ENCODE data around the gene NTPCR. TPM values are rescaled to one million over a fixed set of nuclear protein-coding genes. Genes with fewer than 3 reads are reported as not detected.

Gene NTPCR
- total RNA-seq, 2 donors from 2014 or later: 57.0 to 64.8 TPM

DNA sequence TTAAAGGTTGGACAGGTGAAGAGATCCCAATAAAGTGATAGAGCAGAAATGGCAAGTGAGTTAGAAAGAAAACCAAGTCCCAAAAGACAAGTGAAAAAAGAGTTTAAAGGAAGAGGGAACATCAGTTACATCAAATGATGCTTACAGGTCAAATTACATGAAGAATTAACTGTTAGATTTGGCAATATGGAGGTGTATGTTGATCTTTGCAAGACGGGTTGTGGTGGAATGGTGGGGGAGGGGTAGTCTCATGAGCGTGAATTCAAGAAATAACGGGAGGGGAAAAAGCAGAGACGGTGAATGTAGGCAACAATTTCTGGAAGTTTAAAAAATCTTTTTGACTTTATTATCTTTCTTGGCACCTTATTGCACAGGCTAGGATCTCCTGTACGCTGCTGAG is 76.6 kb downstream of the NTPCR start:
- H3K9ac ChIP-seq (ENCODE audit: low read depth in 2 of 2, low read length in 2 of 2): no peak overlapping the region
- TF ChIP-seq, protein P1, sequence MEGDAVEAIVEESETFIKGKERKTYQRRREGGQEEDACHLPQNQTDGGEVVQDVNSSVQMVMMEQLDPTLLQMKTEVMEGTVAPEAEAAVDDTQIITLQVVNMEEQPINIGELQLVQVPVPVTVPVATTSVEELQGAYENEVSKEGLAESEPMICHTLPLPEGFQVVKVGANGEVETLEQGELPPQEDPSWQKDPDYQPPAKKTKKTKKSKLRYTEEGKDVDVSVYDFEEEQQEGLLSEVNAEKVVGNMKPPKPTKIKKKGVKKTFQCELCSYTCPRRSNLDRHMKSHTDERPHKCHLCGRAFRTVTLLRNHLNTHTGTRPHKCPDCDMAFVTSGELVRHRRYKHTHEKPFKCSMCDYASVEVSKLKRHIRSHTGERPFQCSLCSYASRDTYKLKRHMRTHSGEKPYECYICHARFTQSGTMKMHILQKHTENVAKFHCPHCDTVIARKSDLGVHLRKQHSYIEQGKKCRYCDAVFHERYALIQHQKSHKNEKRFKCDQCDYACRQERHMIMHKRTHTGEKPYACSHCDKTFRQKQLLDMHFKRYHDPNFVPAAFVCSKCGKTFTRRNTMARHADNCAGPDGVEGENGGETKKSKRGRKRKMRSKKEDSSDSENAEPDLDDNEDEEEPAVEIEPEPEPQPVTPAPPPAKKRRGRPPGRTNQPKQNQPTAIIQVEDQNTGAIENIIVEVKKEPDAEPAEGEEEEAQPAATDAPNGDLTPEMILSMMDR (IDR thresholded peaks at IDR 0.05): no peak
- no peak overlapping the region for H3K4me3 ChIP-seq
- H3K9me3 ChIP-seq: no peaks in the 10 kb centered on the region
- H3K36me3 ChIP-seq: no peaks in the 10 kb centered on the region
- H3K27ac ChIP-seq: no peak overlapping the region
- DNase-seq: no peak
- H3K4me1 ChIP-seq: no peaks in the 10 kb centered on the region
- no peaks in the 10 kb centered on the region for H3K27me3 ChIP-seq
- intact Hi-C loops (cut with DNase I): loop anchor here (10.0 kb wide), 1 partner anchor 208 kb away; no protein-coding TSS in a partner anchor

- Histone ChIP-seq H3K36me3 (no peaks in the 10 kb centered on the region), H3K4me3 (no peak overlapping the region), H3K27ac (no peak overlapping the region), H3K27me3 (no peaks in the 10 kb centered on the region), H3K4me1 (no peaks in the 10 kb centered on the region), H3K9me3 (no peaks in the 10 kb centered on the region), H3K9ac (ENCODE audit: low read depth in 2 of 2, low read length in 2 of 2) (no peak overlapping the region)
- intact Hi-C loops (cut with DNase I): no loop called here
- TF ChIP-seq, protein P1 (IDR thresholded peaks at IDR 0.05): no peak
- DNase-seq: no peak
These were observed 81.1 kb downstream of the NTPCR start for GRCh38 chr1:233031521-233031920.

DNA sequence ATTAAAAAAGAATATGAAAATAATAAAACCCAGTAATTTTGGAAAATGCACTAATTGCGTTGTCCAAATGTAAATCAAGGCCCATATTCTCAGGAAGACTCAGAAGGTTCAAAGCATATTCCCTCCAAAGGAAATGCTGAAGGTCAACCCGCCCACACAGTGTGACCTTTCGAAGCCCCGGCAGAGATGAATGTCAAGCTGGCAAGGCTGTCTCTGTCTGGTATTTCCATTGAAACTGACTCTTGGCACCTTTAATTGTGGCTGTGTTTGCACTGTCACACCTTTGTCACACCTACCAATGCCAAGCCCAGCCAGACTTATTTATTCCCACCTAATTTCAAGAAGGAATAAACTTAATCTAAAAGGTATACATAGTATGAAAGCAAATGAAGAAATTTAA is 82.5 kb downstream of the NTPCR start:
- Histone ChIP-seq H3K9me3 (no peaks in the 10 kb centered on the region), H3K27ac (no peak overlapping the region), H3K9ac (ENCODE audit: low read depth in 2 of 2, low read length in 2 of 2) (no peak overlapping the region), H3K4me3 (no peak overlapping the region), H3K4me1 (no peaks in the 10 kb centered on the region), H3K36me3 (no peaks in the 10 kb centered on the region), H3K27me3 (no peaks in the 10 kb centered on the region)
- TF ChIP-seq, protein P1 (IDR thresholded peaks at IDR 0.05): no peak
- intact Hi-C loops (cut with DNase I): no loop called here
- no peak for DNase-seq

DNA sequence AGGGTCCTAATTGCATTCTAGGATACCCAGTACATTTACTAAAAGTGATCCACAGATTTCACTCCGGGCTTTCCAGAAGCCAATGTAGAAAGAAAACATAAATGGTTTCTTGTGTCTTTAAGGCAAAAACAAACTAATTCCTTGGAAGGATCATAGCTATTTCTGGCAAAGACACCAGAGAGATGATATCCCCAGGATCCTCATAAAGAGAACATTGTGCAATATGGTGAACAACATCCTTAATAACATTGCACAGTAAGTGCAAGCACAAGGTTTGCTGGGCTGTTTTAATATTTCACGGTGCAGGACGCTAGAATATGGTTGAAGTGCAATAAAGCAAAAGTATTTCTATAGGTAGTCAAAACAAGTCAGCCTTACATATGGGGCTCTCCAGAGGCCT is 83.0 kb downstream of the NTPCR start:
- TF ChIP-seq, protein P1 (IDR thresholded peaks at IDR 0.05): no peak
- H3K4me1 ChIP-seq: no peaks in the 10 kb centered on the region
- no peak overlapping the region for H3K9ac ChIP-seq (ENCODE audit: low read depth in 2 of 2, low read length in 2 of 2)
- H3K27ac ChIP-seq: no peak overlapping the region
- no peak for DNase-seq
- no peaks in the 10 kb centered on the region for H3K9me3 ChIP-seq
- no peaks in the 10 kb centered on the region for H3K36me3 ChIP-seq
- intact Hi-C loops (cut with DNase I): no loop called here
- H3K4me3 ChIP-seq: no peak overlapping the region
- no peaks in the 10 kb centered on the region for H3K27me3 ChIP-seq

Other genes starting within 250 kb of the NTPCR start
- gene MAP10, start 145.2 kb upstream of the NTPCR start, total RNA-seq: 1 to 10 TPM; 2.4 to 2.5 TPM